SK-N-SH (cell line): Measurements from ENCODE around the gene FOXK1.

Source experiments
- ELF1 ChIP-seq: IDR thresholded peaks from 2 replicates; pipeline ENCODE4 v1.4.0; 2012
- EZH2phosphoT487 ChIP-seq: fragments of 200-600 bp; sonication (generic); IDR thresholded peaks from 2 replicates; pipeline ENCODE4 v1.6.1; 2017; ENCODE audit warnings: low read depth, mixed run types, mild to moderate bottlenecking, antibody characterized with exemption, moderate library complexity, borderline replicate concordance
- GABPA ChIP-seq: IDR thresholded peaks from 2 replicates; pipeline ENCODE4 v1.4.0; 2012; ENCODE audit warnings: low read depth, mild to moderate bottlenecking
- JUND ChIP-seq: IDR thresholded peaks from 2 replicates; pipeline ENCODE4 v1.4.0; 2012
- NRF1 ChIP-seq: IDR thresholded peaks from 2 replicates; pipeline ENCODE4 v1.6.1; 2012; ENCODE audit warnings: low read depth, mild to moderate bottlenecking, low read length
- POLR2AphosphoS5 ChIP-seq: IDR thresholded peaks from 2 replicates; pipeline ENCODE4 v1.6.1; 2012; ENCODE audit warnings: low read depth, low read length
- RAD21 ChIP-seq: IDR thresholded peaks from 2 replicates; pipeline ENCODE4 v1.6.1; 2012; ENCODE audit warnings: mild to moderate bottlenecking, low read length
- RFX5 ChIP-seq: IDR thresholded peaks from 2 replicates; pipeline ENCODE4 v1.6.1; 2012; ENCODE audit warnings: mild to moderate bottlenecking, improper control_type of control experiment, low read length
- TAF1 ChIP-seq: IDR thresholded peaks from 2 replicates; pipeline ENCODE4 v1.6.1; 2012; ENCODE audit warnings: low read depth, mild to moderate bottlenecking, low read length, moderate library complexity, borderline replicate concordance
- TF ChIP-seq, protein P1 (sequence below): fragments of 200-600 bp; sonication (generic); IDR thresholded peaks from 2 replicates; pipeline ENCODE4 v1.6.1; 2017; ENCODE audit warnings: antibody characterized with exemption, mild to moderate bottlenecking, moderate library complexity
- TF ChIP-seq, protein P2 (sequence below): IDR thresholded peaks from 2 replicates; pipeline ENCODE4 v1.6.1; 2012; ENCODE audit warnings: mild to moderate bottlenecking, low read depth, low read length, moderate library complexity
- TF ChIP-seq, protein P3 (sequence below): IDR thresholded peaks from 2 replicates; pipeline ENCODE4 v1.4.0; 2012; ENCODE audit warnings: low read depth, borderline replicate concordance
- TF ChIP-seq, protein P4 (sequence below): IDR thresholded peaks from 2 replicates; pipeline ENCODE4; 2012

DNA sequence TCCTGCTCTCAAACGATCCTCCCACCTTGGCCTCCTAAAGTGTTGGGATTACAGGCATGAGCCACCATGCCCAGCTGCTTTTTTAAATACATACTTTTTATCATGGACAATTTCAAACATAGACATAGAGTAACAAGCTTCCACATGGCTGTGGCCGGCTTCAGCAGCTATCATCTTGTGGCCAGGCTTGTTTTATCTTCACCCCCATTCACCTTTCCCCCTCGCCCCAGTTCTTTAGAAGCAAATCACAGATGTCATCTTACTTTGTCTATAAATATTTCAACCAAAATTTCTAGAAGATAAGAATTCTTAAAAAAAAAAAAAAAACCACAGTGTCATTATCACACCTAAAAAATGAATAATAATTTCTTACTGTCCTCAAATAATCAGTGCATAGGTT is 5.9 kb downstream of the FOXK1 start:
- TF ChIP-seq, protein P1, sequence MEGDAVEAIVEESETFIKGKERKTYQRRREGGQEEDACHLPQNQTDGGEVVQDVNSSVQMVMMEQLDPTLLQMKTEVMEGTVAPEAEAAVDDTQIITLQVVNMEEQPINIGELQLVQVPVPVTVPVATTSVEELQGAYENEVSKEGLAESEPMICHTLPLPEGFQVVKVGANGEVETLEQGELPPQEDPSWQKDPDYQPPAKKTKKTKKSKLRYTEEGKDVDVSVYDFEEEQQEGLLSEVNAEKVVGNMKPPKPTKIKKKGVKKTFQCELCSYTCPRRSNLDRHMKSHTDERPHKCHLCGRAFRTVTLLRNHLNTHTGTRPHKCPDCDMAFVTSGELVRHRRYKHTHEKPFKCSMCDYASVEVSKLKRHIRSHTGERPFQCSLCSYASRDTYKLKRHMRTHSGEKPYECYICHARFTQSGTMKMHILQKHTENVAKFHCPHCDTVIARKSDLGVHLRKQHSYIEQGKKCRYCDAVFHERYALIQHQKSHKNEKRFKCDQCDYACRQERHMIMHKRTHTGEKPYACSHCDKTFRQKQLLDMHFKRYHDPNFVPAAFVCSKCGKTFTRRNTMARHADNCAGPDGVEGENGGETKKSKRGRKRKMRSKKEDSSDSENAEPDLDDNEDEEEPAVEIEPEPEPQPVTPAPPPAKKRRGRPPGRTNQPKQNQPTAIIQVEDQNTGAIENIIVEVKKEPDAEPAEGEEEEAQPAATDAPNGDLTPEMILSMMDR: no peak
- TF ChIP-seq POLR2AphosphoS5 (no peak), RFX5 (no peak), NRF1 (no peak), GABPA (no peak), RAD21 (no peak), EZH2phosphoT487 (no peak), TAF1 (no peak), JUND (no peak), ELF1 (no peak)
- TF ChIP-seq, protein P2, sequence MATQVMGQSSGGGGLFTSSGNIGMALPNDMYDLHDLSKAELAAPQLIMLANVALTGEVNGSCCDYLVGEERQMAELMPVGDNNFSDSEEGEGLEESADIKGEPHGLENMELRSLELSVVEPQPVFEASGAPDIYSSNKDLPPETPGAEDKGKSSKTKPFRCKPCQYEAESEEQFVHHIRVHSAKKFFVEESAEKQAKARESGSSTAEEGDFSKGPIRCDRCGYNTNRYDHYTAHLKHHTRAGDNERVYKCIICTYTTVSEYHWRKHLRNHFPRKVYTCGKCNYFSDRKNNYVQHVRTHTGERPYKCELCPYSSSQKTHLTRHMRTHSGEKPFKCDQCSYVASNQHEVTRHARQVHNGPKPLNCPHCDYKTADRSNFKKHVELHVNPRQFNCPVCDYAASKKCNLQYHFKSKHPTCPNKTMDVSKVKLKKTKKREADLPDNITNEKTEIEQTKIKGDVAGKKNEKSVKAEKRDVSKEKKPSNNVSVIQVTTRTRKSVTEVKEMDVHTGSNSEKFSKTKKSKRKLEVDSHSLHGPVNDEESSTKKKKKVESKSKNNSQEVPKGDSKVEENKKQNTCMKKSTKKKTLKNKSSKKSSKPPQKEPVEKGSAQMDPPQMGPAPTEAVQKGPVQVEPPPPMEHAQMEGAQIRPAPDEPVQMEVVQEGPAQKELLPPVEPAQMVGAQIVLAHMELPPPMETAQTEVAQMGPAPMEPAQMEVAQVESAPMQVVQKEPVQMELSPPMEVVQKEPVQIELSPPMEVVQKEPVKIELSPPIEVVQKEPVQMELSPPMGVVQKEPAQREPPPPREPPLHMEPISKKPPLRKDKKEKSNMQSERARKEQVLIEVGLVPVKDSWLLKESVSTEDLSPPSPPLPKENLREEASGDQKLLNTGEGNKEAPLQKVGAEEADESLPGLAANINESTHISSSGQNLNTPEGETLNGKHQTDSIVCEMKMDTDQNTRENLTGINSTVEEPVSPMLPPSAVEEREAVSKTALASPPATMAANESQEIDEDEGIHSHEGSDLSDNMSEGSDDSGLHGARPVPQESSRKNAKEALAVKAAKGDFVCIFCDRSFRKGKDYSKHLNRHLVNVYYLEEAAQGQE: no peak
- TF ChIP-seq, protein P3, sequence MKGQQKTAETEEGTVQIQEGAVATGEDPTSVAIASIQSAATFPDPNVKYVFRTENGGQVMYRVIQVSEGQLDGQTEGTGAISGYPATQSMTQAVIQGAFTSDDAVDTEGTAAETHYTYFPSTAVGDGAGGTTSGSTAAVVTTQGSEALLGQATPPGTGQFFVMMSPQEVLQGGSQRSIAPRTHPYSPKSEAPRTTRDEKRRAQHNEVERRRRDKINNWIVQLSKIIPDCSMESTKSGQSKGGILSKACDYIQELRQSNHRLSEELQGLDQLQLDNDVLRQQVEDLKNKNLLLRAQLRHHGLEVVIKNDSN: no peak
- TF ChIP-seq, protein P4, sequence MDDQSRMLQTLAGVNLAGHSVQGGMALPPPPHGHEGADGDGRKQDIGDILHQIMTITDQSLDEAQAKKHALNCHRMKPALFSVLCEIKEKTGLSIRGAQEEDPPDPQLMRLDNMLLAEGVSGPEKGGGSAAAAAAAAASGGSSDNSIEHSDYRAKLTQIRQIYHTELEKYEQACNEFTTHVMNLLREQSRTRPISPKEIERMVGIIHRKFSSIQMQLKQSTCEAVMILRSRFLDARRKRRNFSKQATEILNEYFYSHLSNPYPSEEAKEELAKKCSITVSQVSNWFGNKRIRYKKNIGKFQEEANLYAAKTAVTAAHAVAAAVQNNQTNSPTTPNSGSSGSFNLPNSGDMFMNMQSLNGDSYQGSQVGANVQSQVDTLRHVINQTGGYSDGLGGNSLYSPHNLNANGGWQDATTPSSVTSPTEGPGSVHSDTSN: no peak
